Measurements from ENCODE around the gene SWI5. TPM values are rescaled to one million over a fixed set of nuclear protein-coding genes. Genes with fewer than 3 reads are reported as not detected.

SWI5 gene
- total RNA-seq, 1 donor from 2014 or later: 26.0 TPM

DNA sequence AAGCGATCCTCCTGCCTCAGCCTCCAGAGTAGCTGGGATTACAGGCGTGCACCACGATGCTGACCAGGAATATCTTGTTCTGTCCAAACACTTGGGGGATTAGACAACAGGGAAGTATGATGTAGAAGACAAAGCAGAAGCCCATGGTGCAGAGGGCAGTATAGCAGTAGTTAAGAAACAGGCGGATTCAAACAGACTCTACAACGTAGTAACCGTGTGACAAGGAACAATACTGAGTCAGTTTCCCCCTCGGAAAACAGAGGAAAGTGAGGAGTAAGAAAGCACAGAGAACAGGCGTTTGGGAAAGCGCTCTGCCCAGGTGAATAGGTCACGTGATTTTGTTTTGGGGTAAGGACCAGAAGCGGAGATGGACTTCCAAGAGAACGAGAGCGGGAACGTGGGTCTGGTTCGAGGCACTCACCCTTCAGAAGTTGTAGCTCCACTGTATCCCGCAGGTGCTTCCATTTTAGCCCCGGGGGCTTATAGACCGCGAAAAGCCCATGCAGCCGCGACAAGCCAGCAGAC is 45.9 kb downstream of the SWI5 start:
- H3K27me3 Mint-ChIP-seq (ENCODE audit: low read depth): no peaks in the 10 kb centered on the region
- H3K36me3 Mint-ChIP-seq: peaks cover 5% of the 10 kb centered on the region
- peak overlapping the region; percentile 99 for H3K27ac Mint-ChIP-seq
- no peak for DNase-seq (ENCODE audit: low spot score in 2 of 2, unreplicated experiment in 2 of 2)
- peak overlapping the region; percentile 97 for H3K4me3 Mint-ChIP-seq
- peaks cover 14% of the 10 kb centered on the region for H3K4me1 Mint-ChIP-seq
- no peaks in the 10 kb centered on the region for H3K9me3 Mint-ChIP-seq
- TF ChIP-seq, protein P1, sequence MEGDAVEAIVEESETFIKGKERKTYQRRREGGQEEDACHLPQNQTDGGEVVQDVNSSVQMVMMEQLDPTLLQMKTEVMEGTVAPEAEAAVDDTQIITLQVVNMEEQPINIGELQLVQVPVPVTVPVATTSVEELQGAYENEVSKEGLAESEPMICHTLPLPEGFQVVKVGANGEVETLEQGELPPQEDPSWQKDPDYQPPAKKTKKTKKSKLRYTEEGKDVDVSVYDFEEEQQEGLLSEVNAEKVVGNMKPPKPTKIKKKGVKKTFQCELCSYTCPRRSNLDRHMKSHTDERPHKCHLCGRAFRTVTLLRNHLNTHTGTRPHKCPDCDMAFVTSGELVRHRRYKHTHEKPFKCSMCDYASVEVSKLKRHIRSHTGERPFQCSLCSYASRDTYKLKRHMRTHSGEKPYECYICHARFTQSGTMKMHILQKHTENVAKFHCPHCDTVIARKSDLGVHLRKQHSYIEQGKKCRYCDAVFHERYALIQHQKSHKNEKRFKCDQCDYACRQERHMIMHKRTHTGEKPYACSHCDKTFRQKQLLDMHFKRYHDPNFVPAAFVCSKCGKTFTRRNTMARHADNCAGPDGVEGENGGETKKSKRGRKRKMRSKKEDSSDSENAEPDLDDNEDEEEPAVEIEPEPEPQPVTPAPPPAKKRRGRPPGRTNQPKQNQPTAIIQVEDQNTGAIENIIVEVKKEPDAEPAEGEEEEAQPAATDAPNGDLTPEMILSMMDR (IDR thresholded peaks at IDR 0.05; ENCODE audit: unreplicated experiment): no peak

DNA sequence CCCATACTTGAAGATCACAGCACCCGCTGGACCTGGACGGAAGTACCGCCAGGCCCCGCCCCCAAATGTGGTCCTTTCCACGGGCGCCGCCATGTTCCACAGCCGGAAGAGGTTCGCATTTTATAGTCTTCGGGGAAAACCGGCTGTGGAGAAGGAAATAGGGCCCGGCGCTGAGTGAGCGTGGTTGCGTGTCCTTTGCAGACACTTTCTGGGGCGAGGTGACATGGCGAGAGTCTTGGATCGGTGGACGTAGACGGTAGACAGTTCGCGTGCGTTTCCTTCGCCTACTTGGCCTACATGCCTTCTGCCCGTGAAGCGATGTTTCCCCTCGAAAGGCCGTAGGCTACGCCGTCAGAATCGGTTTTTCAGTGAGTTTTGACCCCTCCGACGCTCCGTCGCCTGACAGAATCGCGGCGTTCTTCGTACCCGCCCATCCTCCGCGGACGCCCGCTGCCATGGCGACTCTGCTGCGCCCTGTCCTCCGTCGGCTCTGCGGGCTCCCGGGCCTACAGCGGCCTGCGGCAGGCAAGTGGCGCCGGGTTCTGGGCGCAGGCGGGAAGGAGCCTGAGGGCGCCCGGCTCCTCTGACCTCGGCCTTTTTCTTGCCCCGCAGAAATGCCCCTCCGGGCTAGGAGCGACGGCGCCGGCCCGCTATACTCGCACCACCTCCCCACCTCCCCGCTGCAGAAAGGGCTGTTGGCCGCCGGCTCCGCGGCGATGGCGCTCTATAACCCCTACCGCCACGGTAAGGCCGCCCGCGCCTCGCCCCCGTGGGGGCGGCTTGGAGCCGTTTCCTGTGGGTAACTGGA is 46.5 kb downstream of the SWI5 start, which contains the start of the genes COQ4 and TRUB2:
COQ4 (plus strand) TSS at position 436 of the 808 bp plus-strand sequence; CDS start at position 456, 20 bp downstream.
TRUB2 (minus strand) TSS at position 44 of the 808 bp plus-strand sequence; CDS start at position 5, 39 bp downstream.
- H3K4me3 Mint-ChIP-seq: peak within 1 kb of the TSS; percentile 97
- peaks cover 14% of the 10 kb centered on the region for H3K4me1 Mint-ChIP-seq
- H3K27ac Mint-ChIP-seq: peak within 1 kb of the TSS; percentile 99
- H3K9me3 Mint-ChIP-seq: no peaks in the 10 kb centered on the region
- DNase-seq (ENCODE audit: low spot score in 2 of 2, unreplicated experiment in 2 of 2): peak; percentile 86 to 92
- H3K27me3 Mint-ChIP-seq (ENCODE audit: low read depth): no peaks in the 10 kb centered on the region
- TF ChIP-seq, protein P1 (IDR thresholded peaks at IDR 0.05; ENCODE audit: unreplicated experiment): no peak
- H3K36me3 Mint-ChIP-seq: peaks cover under 1% of the 10 kb centered on the region

DNA sequence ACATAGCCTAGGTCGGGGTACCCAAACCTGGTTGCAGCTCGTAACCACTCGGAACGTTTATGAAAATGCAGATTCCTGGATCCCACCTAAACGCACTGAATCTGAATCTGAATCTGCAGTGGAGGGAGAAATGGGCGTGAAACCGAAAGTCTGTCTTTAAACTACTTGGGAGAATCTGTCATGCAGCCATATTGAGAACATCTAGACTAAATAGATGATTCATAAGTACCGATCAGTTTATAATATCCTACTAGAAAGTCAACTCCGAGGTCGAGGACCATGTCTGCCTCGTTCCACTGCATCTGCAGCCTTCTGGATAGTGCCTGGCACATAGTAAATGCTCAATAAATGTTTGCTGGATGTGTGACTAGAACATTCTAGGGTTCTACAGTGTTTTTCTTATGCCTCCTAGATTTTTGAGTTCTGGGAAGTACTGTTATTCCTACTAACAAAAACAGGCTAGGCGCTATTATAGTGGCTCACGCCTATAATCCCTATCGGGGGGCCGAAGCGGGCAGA is 47.2 kb downstream of the SWI5 start:
- no peak for DNase-seq (ENCODE audit: low spot score in 2 of 2, unreplicated experiment in 2 of 2)
- peak overlapping the region; percentile 99 for H3K27ac Mint-ChIP-seq
- no peaks in the 10 kb centered on the region for H3K9me3 Mint-ChIP-seq
- peak overlapping the region; percentile 97 for H3K4me3 Mint-ChIP-seq
- no peaks in the 10 kb centered on the region for H3K36me3 Mint-ChIP-seq
- peaks cover 14% of the 10 kb centered on the region for H3K4me1 Mint-ChIP-seq
- H3K27me3 Mint-ChIP-seq (ENCODE audit: low read depth): no peaks in the 10 kb centered on the region
- TF ChIP-seq, protein P1 (IDR thresholded peaks at IDR 0.05; ENCODE audit: unreplicated experiment): no peak

DNA sequence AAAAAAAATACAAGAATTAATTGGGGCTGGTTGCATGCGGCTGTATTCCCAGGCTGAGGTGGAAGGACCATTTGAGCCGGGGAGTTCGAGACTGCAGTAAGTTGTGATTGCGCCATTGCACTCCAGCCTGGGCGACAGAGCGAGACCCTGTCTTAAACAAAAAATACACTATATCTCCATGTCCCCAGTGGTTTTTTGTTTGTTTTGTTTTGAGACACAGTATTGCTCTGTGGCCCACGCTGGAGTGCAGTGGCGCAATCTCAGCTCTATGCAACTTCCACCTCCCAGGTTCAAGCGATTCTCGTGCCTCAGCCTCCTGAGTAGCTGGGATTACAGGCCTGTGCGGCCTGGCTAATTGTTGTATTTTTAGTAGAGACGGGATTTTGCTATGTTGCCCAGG is 47.7 kb downstream of the SWI5 start:
- no peak for DNase-seq (ENCODE audit: low spot score in 2 of 2, unreplicated experiment in 2 of 2)
- no peaks in the 10 kb centered on the region for H3K27me3 Mint-ChIP-seq (ENCODE audit: low read depth)
- H3K4me1 Mint-ChIP-seq: peaks cover 14% of the 10 kb centered on the region
- no peaks in the 10 kb centered on the region for H3K36me3 Mint-ChIP-seq
- peak overlapping the region; percentile 99 for H3K27ac Mint-ChIP-seq
- no peaks in the 10 kb centered on the region for H3K9me3 Mint-ChIP-seq
- TF ChIP-seq, protein P1 (IDR thresholded peaks at IDR 0.05; ENCODE audit: unreplicated experiment): no peak
- peak overlapping the region; percentile 97 for H3K4me3 Mint-ChIP-seq

DNA sequence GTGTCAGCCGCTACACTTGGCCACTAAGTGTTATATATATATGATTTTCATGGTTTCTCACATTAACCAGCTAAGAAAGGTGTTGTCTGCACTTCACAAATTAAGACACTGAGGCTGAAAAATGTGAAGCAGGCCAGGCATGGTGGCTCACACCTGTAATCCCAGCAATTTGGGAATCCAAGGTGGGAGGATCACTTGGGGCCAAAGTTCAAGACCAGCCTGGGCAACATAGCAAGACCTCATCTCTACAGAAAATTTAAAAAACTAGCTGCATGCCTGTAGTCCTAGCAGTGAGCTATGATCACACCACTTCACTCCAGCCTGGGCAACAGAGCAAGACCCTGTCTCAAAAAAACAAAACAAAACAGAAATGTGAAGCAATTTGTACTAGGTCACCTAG is 48.3 kb downstream of the SWI5 start:
- H3K27ac Mint-ChIP-seq: no peak overlapping the region

More for the DNA sequence above, 48.3 kb downstream of the SWI5 start:
- Mint-ChIP-seq H3K36me3 (no peaks in the 10 kb centered on the region), H3K27me3 (ENCODE audit: low read depth) (no peaks in the 10 kb centered on the region), H3K4me3 (peak overlapping the region; percentile 37), H3K9me3 (no peaks in the 10 kb centered on the region), H3K4me1 (peaks cover 14% of the 10 kb centered on the region)
- DNase-seq (ENCODE audit: low spot score in 2 of 2, unreplicated experiment in 2 of 2): no peak
- TF ChIP-seq, protein P1 (IDR thresholded peaks at IDR 0.05; ENCODE audit: unreplicated experiment): no peak
